ENCODE results near the gene GVQW3. TPM values are rescaled to one million over a fixed set of nuclear protein-coding genes. Genes with fewer than 3 reads are reported as not detected.

GVQW3 gene
- total RNA-seq, 3 donors from 2014 or later = 1.3 to 5.4 (median 3.9) TPM

DNA sequence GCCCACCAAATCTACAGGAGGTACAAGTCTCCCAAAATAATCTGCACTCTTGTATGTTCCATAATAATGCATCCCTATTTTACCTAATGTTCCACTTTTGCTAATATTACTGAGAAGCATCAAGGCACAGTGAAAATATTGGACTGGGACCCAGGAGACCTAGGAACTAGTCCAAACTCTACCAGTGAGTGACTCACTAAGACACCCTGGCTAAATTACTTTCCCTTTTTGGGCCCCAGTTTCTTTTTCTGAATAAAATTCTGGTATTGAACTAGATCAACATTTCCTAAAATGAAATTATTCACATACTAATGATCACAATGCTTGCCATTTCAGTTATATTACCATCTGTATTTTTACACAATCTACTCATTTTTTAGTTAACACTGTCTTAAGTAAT is 19.7 kb upstream of the GVQW3 start:
- no peaks in the 10 kb centered on the region for H3K27me3 ChIP-seq
- H3K9me3 ChIP-seq = no peaks in the 10 kb centered on the region
- H3K4me1 ChIP-seq = no peaks in the 10 kb centered on the region
- DNase-seq (ENCODE audit: low spot score in 2 of 2) = no peak
- TF ChIP-seq POLR2AphosphoS5 (IDR thresholded peaks at IDR 0.05) (no peak), POLR2A (IDR thresholded peaks at IDR 0.05) (no peak)
- TF ChIP-seq, protein P1, sequence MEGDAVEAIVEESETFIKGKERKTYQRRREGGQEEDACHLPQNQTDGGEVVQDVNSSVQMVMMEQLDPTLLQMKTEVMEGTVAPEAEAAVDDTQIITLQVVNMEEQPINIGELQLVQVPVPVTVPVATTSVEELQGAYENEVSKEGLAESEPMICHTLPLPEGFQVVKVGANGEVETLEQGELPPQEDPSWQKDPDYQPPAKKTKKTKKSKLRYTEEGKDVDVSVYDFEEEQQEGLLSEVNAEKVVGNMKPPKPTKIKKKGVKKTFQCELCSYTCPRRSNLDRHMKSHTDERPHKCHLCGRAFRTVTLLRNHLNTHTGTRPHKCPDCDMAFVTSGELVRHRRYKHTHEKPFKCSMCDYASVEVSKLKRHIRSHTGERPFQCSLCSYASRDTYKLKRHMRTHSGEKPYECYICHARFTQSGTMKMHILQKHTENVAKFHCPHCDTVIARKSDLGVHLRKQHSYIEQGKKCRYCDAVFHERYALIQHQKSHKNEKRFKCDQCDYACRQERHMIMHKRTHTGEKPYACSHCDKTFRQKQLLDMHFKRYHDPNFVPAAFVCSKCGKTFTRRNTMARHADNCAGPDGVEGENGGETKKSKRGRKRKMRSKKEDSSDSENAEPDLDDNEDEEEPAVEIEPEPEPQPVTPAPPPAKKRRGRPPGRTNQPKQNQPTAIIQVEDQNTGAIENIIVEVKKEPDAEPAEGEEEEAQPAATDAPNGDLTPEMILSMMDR (IDR thresholded peaks at IDR 0.05) = no peak
- H3K27ac ChIP-seq = no peak overlapping the region
- H3K36me3 ChIP-seq = no peaks in the 10 kb centered on the region
- intact Hi-C loops (cut with DNase I; ENCODE audit: low total_unique reads) = no loop called here
- no peak overlapping the region for H3K4me3 ChIP-seq

DNA sequence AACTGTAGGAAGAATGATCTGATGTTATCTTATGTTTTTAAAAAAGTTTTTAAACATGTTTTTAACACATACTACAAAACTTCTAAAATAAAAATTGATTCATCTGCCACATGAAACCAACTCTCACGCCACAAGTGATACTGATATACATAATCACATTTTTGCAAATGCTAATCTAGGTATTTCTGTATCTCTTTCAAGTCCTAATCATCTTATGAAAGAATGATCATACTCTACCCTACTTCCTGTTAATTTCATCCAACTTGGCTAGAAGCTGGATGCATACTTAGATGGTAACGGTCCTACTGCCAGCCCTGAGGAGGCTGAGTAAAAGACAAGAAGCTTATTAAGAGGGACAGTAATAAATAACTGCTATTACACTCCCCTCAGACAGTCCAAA is 19.3 kb upstream of the GVQW3 start:
- Histone ChIP-seq H3K9me3 (no peaks in the 10 kb centered on the region), H3K4me3 (no peak overlapping the region), H3K36me3 (no peaks in the 10 kb centered on the region), H3K4me1 (no peaks in the 10 kb centered on the region), H3K27ac (no peak overlapping the region), H3K27me3 (no peaks in the 10 kb centered on the region)
- DNase-seq (ENCODE audit: low spot score in 2 of 2) = no peak
- no peak for TF ChIP-seq POLR2A (IDR thresholded peaks at IDR 0.05)
- no peak for TF ChIP-seq POLR2AphosphoS5 (IDR thresholded peaks at IDR 0.05)
- TF ChIP-seq, protein P1 (IDR thresholded peaks at IDR 0.05) = no peak
- intact Hi-C loops (cut with DNase I; ENCODE audit: low total_unique reads) = no loop called here

DNA sequence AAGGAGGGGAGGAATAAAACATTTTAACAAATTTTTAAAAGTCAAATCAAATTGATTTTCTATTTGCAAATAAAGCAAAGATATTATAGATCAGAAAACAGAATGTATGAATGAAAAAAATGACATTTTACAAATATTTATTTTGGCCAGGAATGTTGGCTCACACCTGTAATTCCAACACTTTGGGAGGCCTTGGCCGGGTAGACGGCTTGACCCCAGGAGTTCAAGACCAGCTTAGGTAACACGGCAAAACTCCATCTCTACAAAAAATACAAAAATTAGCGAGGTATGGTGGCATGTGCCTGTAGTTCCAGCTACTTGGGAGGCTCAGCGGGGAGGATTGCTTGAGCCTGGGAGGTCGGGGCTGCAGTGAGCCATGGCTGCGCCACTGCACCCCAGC is 18.4 kb upstream of the GVQW3 start:
- no peaks in the 10 kb centered on the region for H3K4me1 ChIP-seq
- no peaks in the 10 kb centered on the region for H3K9me3 ChIP-seq
- no peaks in the 10 kb centered on the region for H3K27me3 ChIP-seq
- H3K4me3 ChIP-seq = no peak overlapping the region
- no peaks in the 10 kb centered on the region for H3K36me3 ChIP-seq
- H3K27ac ChIP-seq = no peak overlapping the region
- TF ChIP-seq POLR2AphosphoS5 (IDR thresholded peaks at IDR 0.05) (no peak), POLR2A (IDR thresholded peaks at IDR 0.05) (no peak)
- TF ChIP-seq, protein P1 (IDR thresholded peaks at IDR 0.05) = no peak
- intact Hi-C loops (cut with DNase I; ENCODE audit: low total_unique reads) = no loop called here
- DNase-seq (ENCODE audit: low spot score in 2 of 2) = no peak

DNA sequence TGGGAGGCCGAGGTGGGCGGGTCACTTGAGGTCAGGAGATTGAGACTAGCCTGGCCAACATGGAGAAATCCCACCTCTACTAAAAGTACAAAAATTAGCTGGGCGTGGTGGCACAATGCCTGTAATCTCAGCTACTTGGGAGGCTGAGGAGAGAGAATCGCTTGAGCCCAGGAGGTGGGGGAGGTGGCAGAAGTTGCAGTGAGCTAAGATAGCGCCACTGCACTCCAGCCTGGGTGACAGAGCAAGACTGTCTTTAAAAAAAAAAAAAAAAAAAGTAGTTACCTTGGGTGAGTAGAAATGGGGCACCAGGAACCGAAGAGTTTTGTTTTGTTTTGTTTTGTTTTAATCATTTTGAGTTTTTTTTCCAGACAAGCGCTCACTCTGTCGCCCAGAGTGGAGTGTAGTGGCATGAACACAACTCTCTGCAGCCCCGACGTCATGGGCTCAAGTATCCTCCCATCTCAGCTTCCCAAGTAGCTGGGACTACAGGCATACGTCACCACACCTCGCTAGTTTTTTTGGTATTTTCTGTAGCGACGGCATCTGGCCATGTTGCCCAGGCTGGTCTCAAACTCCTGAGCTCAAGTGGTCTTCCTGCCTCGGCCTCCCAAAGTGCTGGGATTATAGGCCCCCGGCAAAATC is 16.0 kb upstream of the GVQW3 start:
- Histone ChIP-seq H3K4me1 (no peaks in the 10 kb centered on the region), H3K36me3 (no peaks in the 10 kb centered on the region), H3K4me3 (no peak overlapping the region), H3K27me3 (no peaks in the 10 kb centered on the region), H3K27ac (no peak overlapping the region), H3K9me3 (no peaks in the 10 kb centered on the region)
- intact Hi-C loops (cut with DNase I; ENCODE audit: low total_unique reads) = no loop called here
- DNase-seq (ENCODE audit: low spot score in 2 of 2) = no peak
- TF ChIP-seq POLR2AphosphoS5 (IDR thresholded peaks at IDR 0.05) = no peak
- TF ChIP-seq, protein P1 (IDR thresholded peaks at IDR 0.05) = no peak
- TF ChIP-seq POLR2A (IDR thresholded peaks at IDR 0.05) = no peak

DNA sequence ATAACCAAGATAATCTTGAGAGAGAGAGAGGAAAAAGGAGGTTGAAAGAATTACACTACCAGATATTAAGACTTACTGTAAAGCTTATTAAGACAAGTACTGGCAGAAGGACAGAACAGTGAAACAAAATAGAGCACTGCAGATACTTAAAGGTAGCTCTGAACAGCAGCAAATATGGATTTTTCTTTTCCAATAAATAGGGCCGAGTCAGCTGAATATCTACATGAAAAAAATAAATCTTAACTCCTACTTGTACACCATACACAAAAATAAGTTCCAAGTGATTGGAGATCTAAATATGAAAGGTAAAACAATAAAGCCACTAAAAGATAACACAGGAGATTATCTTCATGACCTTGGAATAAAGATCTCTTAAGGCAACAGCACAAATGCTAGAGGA is 12.6 kb upstream of the GVQW3 start:
- TF ChIP-seq, protein P1 (IDR thresholded peaks at IDR 0.05) = no peak
- no peak for TF ChIP-seq POLR2AphosphoS5 (IDR thresholded peaks at IDR 0.05)
- TF ChIP-seq POLR2A (IDR thresholded peaks at IDR 0.05) = no peak
- intact Hi-C loops (cut with DNase I; ENCODE audit: low total_unique reads) = no loop called here

More for the DNA sequence above, 12.6 kb upstream of the GVQW3 start:
- Histone ChIP-seq H3K4me1 (no peaks in the 10 kb centered on the region), H3K36me3 (no peaks in the 10 kb centered on the region), H3K9me3 (no peaks in the 10 kb centered on the region), H3K27me3 (no peaks in the 10 kb centered on the region), H3K4me3 (no peak overlapping the region), H3K27ac (no peak overlapping the region)
- DNase-seq (ENCODE audit: low spot score in 2 of 2) = no peak
